ENCODE data around the gene NIPA2.

The NIPA2 gene

DNA sequence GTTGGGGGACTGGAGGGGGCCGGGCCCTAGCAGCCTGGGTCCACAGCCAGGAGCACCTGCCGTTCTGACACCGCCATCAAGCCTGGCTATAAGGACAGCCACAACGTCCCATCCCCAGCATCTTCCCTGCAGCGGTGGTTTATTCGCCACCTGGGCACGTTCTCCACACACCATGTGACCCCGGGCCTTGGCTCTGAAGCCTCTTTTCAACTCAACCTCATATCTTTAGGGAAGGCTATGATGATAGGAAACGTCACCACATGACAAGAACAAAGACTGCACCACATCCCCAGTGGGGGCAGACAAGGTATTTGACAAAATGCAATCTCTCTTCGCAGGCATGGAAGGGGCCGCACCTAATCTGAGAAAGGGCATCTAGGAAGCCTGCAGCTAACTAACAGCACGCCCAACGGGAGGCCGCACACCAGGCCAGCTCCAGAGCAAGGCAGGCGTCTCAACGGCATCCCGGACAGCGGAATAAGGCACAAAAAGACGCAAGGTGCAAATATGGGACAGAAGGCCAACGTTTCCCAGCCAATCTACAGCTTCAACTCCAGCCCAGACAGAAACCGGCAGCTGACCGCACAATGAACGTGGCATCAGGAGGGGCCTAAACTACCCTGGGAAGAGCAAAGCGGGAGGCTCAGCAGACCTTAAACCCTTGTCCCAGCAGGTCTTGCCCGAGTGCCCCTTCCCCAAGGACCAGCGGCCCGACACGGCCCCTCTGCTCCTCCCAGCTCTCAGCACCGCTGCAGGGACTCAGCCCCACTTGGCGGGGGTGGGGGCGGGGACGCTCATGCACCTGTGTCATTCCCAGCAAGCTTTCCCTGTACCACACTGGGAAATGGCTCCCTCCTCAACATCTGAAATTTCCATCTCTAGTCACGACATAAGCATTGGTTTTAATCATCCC, 41.9 kb downstream of the NIPA2 start:
- no peak for DNase-seq

DNA sequence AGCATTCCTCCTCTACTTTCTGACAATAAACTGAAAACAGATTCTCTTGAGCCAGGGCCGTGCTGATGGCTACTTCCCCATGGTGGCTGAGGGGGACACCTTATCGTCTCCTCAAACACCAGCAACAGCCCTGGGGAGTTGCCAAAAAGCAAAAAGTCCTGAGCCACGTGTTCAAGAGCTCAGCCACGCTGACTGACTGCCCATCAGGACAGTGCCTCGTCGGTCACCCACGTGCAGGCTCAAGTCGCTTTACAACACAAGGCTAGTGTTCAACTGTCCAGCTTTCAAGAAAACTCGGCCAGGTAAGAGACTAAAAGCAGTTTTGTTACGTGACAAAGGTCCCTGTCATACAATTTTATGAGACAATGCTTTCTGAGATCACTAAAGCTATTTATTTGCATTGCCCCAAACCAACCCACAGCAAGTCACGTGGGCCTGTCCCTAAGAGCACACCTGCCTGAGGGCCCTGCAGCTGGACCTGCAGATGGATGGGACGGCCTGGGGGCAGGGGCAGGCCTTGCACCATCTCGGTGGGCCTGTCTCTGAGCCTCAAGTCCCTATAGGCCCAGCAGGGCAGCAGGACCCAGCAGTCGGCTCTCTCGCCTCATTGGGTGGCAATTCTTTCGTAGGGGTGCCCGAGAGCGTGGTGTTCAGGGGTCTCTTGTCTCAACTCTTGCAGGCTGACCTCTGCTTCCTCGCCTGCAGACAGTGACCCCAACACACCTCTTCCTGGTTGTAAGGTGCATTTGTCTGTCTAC, 42.7 kb downstream of the NIPA2 start:
- DNase-seq = no peak

DNA sequence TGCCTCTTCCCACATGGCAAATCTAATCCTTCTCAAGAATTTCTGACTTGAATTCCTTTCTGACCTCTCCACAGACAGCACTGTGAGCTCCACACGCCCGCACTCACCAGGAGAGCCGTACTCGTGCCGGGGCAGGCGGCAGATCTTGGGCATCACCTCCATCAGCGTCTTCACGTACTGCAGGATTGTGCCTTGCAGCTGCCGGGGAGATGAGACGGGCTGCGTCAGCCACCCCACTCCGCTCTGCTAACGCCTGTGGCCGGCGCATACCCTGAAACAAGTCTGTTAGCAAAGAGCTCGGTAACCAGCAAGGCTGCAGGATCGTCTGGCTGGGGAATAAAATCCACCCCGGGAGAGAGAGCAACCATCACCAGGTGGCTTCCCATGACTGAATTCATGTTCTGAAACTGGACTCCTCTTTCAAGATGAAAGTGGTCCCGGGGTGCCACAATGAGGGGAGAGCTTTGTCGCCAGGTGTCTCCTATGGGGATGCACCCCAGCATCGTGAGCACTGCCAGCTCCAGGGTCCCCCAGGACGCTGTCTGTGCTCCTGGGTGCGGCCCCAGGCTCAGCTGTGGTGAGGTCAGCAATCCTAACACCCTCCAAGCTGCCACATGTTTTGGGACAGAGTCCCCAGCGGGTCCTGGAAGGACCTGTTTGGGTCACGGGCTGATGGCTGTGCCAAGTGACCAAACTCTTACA, 43.4 kb downstream of the NIPA2 start:
- DNase-seq = no peak

DNA sequence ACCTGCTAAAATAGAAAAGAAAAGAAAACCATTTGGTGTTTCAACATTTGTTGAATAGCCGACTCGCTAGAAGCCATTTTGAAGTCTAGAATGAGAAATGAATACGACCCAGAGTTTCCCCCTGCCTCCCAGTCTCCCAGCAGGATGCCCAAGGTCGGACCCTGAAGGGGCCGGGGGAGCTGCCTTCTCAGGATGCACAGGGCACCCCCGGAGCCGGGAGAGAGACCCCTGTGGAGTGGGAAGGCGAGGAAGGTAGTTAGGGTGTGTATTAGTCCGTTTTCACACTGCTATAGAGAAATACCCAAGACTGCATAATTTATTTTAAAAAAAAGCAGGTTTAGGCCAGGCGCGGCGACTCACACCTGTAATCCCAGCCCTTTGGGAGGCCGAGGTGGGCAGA, 44.7 kb downstream of the NIPA2 start:
- no peak for DNase-seq

DNA sequence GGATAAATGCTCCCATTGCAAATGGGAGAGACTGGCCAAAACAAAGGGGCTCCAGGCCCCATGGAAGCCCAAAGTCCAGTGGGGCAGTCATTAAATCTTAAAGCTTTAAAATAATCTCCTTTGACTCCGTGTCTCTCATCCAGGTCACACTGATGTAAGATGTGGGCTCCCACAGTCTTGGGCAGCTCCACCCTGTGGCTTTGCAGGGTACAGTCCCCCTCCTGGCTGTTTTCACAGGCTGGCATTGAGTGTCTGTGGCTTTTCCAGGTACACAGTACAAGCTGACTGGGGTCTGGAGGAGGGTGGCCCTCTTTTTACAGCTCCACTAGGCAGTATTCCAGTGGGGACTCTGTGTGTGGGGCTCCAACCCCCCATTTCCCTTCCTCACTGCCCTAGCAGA, 45.9 kb downstream of the NIPA2 start:
- no peak for DNase-seq

DNA sequence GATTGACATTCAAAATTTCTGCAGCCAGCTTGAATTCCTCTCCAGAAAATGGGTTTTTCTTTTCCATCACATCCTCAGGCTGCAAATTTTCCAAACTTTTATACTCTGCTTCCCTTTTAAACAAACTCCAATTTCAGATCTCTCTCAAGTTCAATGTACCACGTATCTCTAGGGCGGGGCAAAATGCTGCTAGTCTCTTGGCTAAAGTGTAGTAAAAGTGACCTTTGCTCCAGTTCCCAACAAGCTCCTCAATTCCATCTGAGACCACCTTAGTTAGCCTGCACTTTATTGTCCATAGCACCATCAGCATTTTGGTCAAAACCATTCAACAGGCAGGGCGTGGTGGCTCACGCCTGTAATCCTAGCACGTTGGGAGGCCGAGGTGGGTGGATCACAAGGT, 46.7 kb downstream of the NIPA2 start:
- no peak for DNase-seq

DNA sequence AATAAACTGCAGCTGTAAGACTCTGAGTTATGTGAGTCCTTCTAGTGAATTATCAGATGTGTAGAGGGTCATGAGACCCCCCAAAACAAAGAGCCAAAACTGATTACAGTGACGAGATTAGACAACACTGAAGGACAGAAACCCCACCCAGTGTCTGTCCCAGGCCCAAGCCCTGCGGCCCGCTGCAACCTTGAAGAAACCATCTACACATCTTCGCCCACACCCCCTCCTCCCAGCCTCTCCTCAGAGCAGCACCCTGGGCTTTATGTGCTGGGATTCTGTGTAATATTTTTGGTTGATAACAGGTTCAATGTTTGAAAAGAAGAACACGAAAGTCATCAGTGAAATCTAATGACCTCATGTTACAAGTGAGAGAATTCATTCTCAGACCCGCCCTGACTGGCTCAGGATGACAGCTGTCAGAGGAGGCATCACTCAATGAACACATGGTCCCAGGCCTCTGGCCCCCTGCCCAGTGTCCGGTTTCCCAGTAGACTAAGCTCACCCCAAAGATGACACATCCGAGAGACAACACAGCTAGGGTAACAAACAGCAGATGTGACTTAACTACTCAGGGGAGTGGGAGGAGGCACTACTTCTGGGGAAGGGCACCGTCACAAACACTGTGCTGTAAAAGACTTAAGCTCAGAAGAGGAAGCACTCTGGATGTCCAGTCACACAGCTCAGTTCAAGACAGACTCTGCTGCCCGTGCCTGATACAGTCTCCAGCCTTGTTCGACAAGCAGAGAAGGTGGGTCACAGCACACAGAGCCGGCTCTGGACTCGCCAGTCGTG, 48.9 kb downstream of the NIPA2 start:
- no peak for DNase-seq

DNA sequence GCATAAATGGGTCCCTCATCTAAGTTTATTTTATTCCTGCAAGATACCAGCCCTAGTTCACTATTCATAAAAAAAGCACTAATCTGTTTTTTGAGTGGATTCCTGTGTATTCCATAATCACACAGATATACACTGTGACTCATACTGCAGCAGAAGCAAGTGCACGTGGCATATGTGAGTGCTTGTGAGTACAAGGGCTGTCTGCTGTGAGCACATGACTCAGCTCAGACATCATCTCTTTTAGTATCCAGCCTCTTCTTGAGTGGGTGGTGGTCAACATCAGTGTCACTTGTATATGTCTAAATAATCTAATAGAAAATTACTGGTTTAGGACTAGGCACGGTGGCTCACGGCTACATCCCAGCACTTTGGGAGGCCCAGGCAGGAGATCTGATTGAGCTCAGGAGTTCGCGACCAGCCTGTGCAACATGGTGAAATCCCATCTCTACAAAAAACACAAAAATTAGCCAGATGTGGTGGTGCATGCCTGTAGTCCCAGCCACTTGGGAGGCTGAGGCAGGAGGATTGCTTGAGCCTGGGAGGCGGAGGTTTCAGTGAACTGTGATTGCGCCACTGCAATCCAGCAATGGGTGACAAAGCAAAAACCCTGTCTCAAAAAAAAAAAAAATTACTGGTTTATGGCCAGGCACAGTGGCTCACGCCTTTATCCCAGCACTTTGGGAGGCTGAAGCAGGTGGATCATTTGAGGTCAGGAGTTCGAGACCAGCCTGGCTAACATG, 49.8 kb downstream of the NIPA2 start:
- DNase-seq = no peak

DNA sequence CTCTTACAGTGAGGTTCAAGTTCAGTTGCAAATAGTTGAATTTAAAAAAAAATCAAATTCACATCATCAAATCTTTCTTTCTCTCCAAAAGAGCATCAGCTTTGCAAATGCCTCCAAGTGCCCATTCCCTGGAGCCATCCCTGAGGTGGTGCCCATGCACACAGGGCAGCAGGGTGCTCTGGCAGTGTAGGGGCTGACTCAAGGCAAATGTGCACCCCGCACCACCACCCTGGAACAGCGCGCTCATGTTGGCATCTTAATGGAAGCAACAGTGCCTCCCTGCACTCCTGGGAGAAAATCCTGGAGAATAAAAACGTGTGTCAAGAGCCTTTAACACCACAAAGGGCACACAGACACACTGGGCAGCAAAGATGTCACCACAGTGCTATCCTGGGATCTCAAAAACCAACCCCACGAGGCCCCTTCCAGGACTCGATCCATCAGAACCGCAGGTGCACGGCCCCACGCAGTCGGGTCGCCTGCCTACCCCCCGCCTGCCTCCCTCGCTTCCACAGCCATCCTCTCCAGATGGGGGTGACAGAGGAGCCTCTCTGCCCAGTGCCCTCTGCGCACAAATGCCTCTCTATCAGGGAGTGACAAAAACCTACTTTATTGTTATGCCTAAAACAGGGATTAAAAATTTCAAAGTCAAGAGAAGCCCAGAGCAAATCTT, 50.8 kb downstream of the NIPA2 start:
- DNase-seq = no peak

DNA sequence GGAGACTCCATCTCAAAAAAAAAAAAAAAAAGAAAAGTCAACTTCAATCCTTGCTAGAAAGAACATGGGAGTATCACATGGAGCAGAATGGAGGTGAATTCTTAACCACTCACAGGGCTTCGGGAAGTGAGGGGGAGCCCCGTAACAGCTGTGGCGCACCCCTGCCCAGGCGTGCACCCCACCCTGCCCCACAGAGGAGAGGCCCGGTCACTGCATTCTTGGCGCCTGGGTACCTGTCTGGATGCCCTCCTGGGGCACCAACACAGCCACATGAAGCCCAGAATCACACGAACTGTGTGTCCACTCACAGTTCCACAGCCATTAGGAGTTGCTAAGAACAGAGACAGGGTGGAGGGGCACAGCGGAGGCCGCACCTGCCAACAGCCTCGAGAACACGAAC, 51.8 kb downstream of the NIPA2 start:
- no peak for DNase-seq

DNA sequence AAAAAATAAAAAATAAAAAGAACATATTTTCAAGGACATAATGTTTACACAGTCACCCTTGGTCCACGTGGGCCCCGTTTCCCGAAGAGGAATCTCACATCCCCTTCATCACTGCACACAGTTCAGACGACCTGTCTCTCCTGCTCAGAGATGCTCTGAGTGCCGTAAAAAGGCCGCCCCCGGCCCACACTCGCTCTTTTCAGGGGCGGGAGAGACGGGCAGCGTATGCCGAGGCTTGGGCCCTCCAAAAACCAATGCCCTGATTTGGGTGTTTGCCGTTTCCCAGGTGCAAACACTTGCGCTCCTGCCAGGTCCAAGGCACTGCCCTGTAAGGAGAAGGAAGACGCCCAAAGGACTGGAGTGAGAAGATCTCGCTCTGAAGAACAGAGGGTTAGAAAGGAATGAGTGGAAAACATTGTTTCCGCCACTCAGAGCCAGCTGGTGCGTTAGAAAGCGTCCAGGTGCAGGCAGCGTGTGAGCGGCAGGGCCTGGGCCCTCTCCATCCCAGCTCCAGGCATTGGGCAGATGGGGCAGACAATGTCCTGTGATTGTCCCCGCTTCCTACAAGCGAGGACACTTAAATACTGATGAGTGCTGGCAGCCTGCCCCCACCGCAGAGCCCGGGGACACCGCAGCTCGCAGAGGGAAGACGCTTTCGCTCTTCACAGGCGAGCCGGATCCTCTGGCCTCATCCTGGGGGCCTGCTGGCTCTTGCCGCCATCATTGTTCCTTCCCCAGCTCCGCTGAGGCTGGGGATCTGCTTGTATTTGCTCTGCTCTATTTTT, 53.2 kb downstream of the NIPA2 start:
- no peak for DNase-seq

DNA sequence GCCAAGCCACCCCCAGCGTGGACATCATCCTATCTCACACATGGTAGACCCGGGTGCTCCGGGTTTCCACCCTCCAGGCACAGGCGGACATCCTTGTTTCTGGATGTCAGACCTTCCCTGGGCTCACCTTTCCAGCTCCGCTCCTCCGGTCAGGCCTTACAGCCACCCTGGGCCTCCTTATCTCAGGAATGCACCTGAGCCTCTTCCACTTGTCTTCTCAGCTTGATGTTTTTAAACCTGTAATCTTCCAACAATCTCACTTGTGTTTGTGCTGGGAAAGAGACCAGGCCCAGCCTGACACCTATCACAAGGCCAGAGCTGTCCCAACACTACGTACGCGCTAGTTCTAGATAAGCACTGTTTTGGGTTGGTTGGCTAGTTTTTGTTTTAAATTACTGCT, 53.9 kb downstream of the NIPA2 start:
- no peak for DNase-seq

DNA sequence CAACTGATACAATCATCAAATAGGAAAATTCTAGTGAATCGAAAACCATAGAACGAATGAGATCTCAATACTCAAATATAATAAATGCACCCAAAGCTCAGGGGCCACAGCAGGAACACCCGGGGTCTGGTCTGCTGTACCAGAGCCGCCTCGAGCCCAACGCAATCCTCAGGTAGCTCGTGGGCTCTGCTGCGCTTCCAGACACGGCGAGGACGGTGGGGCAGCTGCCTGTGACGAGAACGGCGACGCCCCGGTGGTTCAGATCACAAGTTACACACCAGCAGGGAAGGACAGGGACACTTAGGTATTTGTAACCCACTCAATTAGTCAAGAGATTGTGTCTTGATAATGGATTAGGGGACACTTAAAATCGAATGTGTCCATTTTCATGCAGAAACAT, 54.6 kb downstream of the NIPA2 start:
- no peak for DNase-seq

DNA sequence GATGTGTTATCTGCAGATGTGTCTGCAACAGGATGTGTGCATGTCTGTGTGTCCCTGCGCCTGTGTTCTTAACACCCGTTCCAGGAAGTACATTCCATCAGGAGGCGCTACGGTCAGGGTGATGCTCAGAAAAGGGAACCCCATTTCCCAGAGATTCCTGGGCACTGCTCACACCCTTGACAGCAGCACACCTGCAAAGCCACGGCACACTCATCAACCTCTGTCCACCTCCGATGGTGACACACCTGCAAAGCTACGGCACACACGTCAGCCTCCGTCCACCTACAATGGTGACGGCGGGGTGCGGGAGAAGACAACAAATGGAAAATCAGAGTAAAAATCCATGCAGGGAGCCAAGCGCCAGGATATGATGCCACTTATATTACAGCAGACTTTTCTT, 55.4 kb downstream of the NIPA2 start:
- DNase-seq = no peak

DNA sequence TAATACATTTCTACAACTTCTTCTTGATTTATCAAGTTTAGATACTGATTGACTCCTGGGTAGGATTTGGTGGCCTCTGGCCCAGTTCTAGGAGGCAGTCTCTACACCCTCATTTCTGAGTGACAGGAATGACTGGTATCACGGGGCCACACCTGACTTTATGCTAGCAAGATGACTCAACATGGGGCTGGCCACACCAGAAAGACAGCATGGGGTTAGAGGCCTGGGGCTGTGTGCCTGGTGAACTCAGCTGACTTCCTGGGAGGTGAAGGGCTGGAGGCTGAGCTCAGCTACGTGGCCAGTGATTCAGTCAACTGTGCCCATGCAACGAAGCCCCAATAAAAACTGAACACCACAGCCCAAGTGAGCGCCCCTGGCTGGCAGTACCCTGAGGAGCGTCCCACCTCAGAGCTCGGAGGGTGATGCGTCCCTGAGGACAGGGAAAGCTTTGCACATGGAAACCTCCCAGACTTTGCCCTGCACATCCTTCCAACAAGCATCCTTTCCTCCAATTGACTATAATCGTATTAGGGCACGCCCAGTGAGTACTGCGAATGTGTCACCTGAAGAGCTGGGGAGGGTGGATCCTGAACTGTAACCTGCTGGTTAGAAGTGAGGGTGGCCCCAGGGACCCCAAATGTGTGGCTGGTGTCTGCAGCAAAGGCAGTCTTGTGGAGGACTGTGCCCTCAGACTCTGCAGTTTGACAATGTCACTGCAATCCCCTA, 57.2 kb downstream of the NIPA2 start:
- DNase-seq = peak; percentile 19

DNA sequence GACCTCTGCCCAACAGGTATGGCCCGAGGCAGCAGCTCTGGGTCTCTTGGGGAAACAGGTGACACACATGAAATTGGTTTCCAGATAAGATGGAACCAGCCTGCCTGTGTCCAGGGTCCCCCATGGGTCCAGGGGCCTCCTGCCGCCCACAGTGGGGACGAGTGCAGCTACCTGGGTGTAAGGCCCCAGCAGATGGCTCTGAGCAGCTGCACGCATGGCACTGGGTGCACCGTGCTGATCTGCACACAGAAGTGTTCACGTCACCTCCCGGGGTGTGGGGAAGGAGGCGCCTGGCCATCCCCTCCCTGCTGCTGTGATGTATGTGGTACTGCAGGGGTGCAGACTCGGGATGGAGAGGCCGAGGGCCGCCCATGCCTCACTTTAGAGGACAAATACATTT, 63.6 kb downstream of the NIPA2 start:
- no peak for DNase-seq

DNA sequence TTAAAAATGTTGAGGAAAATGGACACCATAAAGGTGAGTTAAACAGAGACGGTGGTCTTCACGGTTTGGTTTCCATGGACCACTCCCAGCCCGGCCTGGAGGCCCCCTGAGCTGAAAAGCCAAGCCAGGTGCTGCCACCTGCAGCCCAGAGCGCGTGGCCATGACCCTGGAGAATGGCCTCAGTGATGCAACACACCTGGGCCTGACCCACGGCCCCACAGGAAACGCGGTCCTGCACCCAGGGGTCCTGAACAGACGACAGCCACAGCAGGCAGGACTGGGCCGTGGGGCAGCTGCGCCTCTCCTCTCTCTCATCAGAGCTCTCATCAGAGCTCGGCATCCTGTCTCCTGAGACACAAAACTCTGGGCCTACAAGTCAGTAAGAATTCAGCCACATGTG, 64.1 kb downstream of the NIPA2 start:
- no peak for DNase-seq

DNA sequence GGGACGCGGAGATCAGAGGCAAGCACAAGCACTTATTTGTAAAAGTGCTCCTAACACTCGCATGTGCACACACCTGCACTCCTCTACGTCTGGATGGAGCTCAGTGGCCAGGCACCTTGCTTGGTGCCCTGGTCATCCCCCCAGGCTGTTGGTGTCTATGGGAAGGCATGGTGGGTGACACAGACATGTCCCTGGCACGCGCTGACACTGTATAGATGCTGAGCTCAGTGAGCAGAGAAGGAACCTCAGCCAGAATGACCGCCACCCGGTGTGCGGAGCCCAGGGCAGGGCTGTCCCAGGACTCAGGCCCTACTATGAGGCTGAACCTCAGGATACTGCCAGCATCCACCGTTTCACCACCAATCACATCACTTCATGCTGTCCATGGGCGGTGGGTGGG, 64.5 kb downstream of the NIPA2 start:
- no peak for DNase-seq

DNA sequence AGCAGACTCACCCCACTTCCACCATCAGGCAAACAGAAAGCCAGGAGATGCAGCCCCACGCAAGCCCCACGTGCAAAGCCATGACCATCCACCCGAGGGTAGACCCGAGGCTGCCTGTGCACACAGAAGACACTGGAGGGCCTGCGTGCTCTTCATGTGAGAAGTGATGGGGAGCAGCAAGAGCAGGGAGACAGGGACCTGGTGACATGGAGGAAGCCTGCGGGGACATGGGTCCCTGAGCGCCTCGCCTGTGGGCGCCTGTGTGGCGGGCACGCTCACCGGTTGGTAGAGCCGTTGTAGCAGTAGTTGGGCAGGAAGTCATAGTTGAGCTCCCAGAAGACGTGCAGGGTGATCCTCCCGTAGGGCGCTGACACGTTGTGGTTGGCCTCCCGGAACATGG, 65.0 kb downstream of the NIPA2 start:
- no peak for DNase-seq

DNA sequence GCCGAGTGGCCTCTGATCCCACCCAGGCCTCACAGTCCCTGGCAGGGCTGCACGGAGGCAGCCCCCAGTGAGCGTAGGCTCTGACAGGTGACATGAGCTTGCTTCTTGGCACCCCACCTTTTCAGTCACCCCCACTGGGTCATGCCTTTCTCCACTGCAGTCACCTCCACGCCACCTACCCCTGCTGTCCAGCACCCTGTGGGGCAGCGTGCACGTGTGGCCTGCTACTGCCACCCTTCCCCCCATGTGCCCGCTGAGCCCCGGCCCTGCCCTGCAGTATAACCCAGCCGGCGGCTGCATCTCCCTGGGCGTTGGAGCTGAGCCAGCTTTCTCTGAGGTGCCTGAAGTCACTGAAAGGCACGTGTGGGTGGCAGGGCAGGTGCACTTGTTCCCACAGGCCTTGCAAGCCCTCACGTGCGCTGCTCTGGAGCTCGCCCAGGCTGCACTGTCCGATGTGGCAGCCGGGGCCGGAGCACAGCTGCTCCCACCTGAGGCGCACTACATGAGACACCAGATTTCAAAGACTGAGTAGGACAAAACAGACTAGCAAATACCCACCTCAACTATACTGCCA, 65.6 kb downstream of the NIPA2 start:
- no peak for DNase-seq
